GM12865 (cell line): ENCODE results near the gene ENG.
"Not testable (repeated sequence)": the region's sequence is repeated elsewhere in the genome, so short reads cannot be mapped to it uniquely, and the experiment has no call there.

Experiments used
- DNase-seq: peaks from one replicate; pipeline ENCODE4 v3.0.0; 2010; ENCODE audit warnings: low read depth
- H3K4me3 ChIP-seq: 2 replicates; pipeline ENCODE4 v1.5.1; 2011; ENCODE audit warnings: mild to moderate bottlenecking, low read depth, low read length, control low read depth
- CTCF ChIP-seq: IDR thresholded peaks from 2 replicates; pipeline ENCODE4 v1.5.1; 2011; ENCODE audit warnings: low read length, control low read depth, low read depth, inconsistent platforms; ENCODE audit not compliant: insufficient read depth; ENCODE audit errors: missing control alignments

The ENG gene

DNA sequence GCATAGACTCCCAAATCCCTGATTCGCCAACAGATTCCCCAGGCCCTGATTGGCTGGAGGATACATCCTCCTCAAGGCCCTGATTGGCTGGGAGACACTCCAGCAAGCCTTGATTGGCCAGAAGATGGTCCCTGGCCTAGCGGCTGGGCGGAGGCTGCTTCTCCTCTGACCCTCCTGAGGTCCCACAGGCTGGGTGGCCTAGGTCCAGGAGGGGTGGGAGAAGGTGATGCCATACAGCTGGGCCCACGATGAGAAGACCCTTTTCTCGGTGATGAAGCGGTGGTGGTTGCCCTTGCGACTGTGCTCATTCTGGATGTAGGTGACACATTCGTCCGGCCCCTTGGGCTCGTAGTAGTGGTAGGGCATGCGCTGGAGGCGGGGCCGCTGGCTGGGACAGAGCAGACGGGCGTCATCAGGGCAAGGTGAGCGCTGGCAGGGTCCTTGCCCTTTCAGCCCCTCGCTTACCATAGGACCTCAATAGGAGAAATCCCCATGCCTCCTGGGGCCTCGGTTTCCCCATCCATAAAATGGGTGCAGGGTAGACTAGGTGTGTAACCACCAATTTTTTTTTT lies 32.0 kb upstream of the ENG start:
- DNase-seq: no peak
- TF ChIP-seq CTCF: no peak

GRCh38 chr9:127885508-127886281 lies 31.2 kb upstream of the ENG start:
- no peak for TF ChIP-seq CTCF
- no peak for DNase-seq
- no peak overlapping the region for H3K4me3 ChIP-seq

More for the DNA sequence above, 32.0 kb upstream of the ENG start:
- no peak overlapping the region for H3K4me3 ChIP-seq

DNA sequence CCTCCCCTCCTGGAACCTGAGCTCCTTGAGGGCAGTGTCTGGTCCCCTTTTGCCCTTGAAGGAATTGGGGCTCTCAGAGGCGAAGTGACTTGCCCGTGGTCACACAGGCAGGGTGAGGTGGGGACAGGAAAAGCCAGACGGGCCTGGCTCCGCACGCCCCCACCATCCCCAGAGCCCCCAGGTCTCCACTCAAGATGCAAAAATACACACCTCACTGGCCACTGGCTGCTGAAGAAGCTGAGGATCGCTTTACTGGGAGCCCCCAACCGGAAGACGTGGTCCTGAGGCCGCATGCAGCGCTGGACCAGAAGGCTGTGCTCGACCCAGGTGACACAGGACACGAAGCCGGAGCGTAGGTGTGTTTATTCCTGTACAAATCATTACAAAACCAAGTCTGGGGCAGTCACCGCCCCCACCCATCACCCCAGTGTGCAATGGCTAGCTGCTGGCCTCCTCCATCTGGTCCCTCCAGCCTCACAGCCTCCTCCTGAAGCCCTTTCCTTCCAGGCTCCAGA lies 30.6 kb upstream of the ENG start:
- H3K4me3 ChIP-seq: no peak overlapping the region
- no peak for TF ChIP-seq CTCF
- DNase-seq: no peak

DNA sequence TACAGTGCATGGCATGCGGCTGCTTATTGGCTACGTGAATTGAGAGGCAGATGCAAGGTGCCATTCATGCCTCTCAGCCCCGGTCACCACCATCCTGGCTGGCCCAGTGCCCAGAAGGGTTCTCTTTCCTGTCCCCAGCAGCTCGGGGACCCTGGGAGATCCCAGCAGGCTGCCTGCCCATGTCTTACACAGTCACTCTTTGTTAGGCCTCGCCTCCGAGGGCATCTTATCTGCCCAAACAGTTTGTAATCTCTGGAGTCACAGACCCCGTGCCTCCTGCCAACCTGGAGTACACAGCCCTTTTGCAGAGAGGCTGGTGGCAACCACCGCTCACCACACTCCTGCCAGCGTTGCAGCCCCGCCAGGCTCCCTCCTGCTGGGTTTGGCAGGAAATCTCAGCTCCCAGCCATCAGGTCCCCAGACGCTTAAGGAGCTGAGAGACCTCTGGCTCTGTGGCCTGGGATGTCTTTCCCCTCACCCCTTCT lies 30.0 kb upstream of the ENG start:
- DNase-seq: no peak
- no peak for TF ChIP-seq CTCF
- no peak overlapping the region for H3K4me3 ChIP-seq

GRCh38 chr9:127883959-127884358 lies 29.5 kb upstream of the ENG start:
- no peak for TF ChIP-seq CTCF
- H3K4me3 ChIP-seq: no peak overlapping the region
- no peak for DNase-seq

DNA sequence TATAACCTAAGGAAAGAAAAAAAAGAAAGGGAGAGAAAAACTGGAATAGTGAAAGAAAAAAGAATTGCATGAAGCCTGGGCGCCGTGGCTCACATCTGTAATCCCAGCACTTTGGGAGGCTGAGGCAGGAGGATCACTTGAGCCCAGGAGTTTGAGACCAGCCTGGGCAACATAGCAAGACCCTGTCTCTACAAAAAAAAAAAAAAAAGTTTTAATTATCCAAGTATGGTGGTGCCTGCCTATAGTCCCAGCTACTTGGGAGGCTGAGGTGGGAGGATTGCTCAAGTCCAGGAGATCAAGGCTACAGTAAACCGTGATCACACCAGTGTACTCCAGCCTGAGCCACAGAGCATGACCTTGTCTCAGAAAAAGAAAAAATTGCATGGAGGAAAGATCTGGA lies 27.3 kb upstream of the ENG start:
- not testable (repeated sequence) for H3K4me3 ChIP-seq, DNase-seq

- no peak for TF ChIP-seq CTCF
- H3K4me3 ChIP-seq: no peak overlapping the region
- no peak for DNase-seq
These were observed 25.7 kb upstream of the ENG start for GRCh38 chr9:127880143-127880542.
